IMR-90 (cell line): ENCODE results near the gene NECAB2. TPM values are rescaled to one million over a fixed set of nuclear protein-coding genes. Genes with fewer than 3 reads are reported as not detected.

ENCODE experiments used
- ATAC-seq: fragments of 200-7000 bp; cut with Tn5 transposase; 2 replicates; pipeline ENCODE4 v1.9.1; 2020; ENCODE audit warnings: low read depth, mild to moderate bottlenecking, moderate library complexity
- BruUV-seq: library from RNA; stranded (reverse); fragments of 400-500 nt; replicated peaks from 2 replicates; lab custom pipeline; 2021; lab: Mats Ljungman, UMichigan
- CTCF ChIA-PET: fragments of 300-600 bp; formaldehyde crosslinking; extraction: SDS; loops from one replicate; lab custom pipeline; 2021; ENCODE audit warnings: antibody characterized with exemption; lab: Yijun Ruan, JAX
- POLR2A ChIA-PET: fragments of 300-600 bp; sonication (Branson Sonifier 250); formaldehyde crosslinking; loops from one replicate; lab custom pipeline; 2022; ENCODE audit warnings: antibody characterized with exemption; ENCODE audit not compliant: unreplicated experiment; lab: Charles Lee
- DNase-seq: peaks from one replicate; pipeline ENCODE4 v3.0.0; 2013
- H2AFZ ChIP-seq: replicated peaks from 2 replicates; pipeline ENCODE3; 2013; ENCODE audit warnings: low read length, mild to moderate bottlenecking; ENCODE audit not compliant: poor library complexity
- H2AK5ac ChIP-seq: 2 replicates; pipeline ENCODE4 v1.6.1; 2013; ENCODE audit warnings: low read depth, low read length, inconsistent platforms
- H2AK9ac ChIP-seq: replicated peaks from 2 replicates; pipeline ENCODE3; 2013; ENCODE audit warnings: mild to moderate bottlenecking, low read depth, low read length, moderate library complexity; ENCODE audit not compliant: poor library complexity
- H2BK120ac ChIP-seq: 2 replicates; pipeline ENCODE4 v1.6.1; 2013; ENCODE audit warnings: low read depth, low read length, inconsistent platforms
- H2BK15ac ChIP-seq: 3 replicates; pipeline ENCODE4 v1.6.1; 2013; ENCODE audit warnings: low read depth, low read length, inconsistent platforms
- H2BK20ac ChIP-seq: 2 replicates; pipeline ENCODE4 v1.6.1; 2013; ENCODE audit warnings: low read depth, mild to moderate bottlenecking, inconsistent platforms, low read length, moderate library complexity
- H2BK5ac ChIP-seq: 2 replicates; pipeline ENCODE4 v1.6.1; 2013; ENCODE audit warnings: mild to moderate bottlenecking, low read depth, low read length, inconsistent platforms; ENCODE audit not compliant: poor library complexity, severe bottlenecking
- H3K14ac ChIP-seq: replicated peaks from 2 replicates; pipeline ENCODE4 v1.6.1; 2013; ENCODE audit warnings: low read depth, low read length, inconsistent platforms
- H3K18ac ChIP-seq: 2 replicates; pipeline ENCODE4 v1.6.1; 2013; ENCODE audit warnings: low read depth, low read length, control low read depth
- H3K23ac ChIP-seq: 2 replicates; pipeline ENCODE4 v1.6.1; 2013; ENCODE audit warnings: low read depth, low read length, inconsistent platforms
- H3K27ac ChIP-seq: 2 replicates; pipeline ENCODE4 v1.5.1; 2013; ENCODE audit warnings: mild to moderate bottlenecking, control low read depth, low read length; ENCODE audit not compliant: insufficient read depth
- H3K27me3 ChIP-seq: 2 replicates; pipeline ENCODE4 v1.6.1; 2013; ENCODE audit warnings: low read length; ENCODE audit not compliant: control insufficient read depth, insufficient read depth
- H3K36me3 ChIP-seq: 2 replicates; pipeline ENCODE4 v1.6.1; 2013; ENCODE audit warnings: low read length, mixed read lengths; ENCODE audit not compliant: control insufficient read depth, insufficient read depth
- H3K4ac ChIP-seq: 2 replicates; pipeline ENCODE4 v1.6.1; 2013; ENCODE audit warnings: low read depth, low read length, inconsistent platforms
- H3K4me1 ChIP-seq: 2 replicates; pipeline ENCODE4 v1.6.1; 2013; ENCODE audit warnings: low read length, mixed read lengths; ENCODE audit not compliant: control insufficient read depth, insufficient read depth
- H3K4me2 ChIP-seq: 2 replicates; pipeline ENCODE4 v1.6.1; 2013; ENCODE audit warnings: low read depth, mild to moderate bottlenecking, control low read depth, low read length, moderate library complexity
- H3K4me3 ChIP-seq: 2 replicates; pipeline ENCODE4 v1.5.1; 2013; ENCODE audit warnings: low read depth, mild to moderate bottlenecking, control low read depth, low read length, moderate library complexity; ENCODE audit not compliant: insufficient read depth
- H3K56ac ChIP-seq: 2 replicates; pipeline ENCODE4 v1.6.1; 2013; ENCODE audit warnings: low read length, inconsistent platforms; ENCODE audit not compliant: insufficient read depth; ENCODE audit errors: extremely low read depth
- H3K79me1 ChIP-seq, 2 experiments: 2 replicates each; pipeline ENCODE4 v1.6.1; 2013; ENCODE audit warnings: low read length in 2 of 2, inconsistent platforms in 1 of 2, low read depth in 1 of 2
- H3K9ac ChIP-seq: 2 replicates; pipeline ENCODE4 v1.6.1; 2013; ENCODE audit warnings: low read depth, low read length, control low read depth
- H3K9me1 ChIP-seq: 2 replicates; pipeline ENCODE4 v1.6.1; 2013; ENCODE audit warnings: low read length, inconsistent platforms; ENCODE audit not compliant: insufficient read depth
- H3K9me3 ChIP-seq: 2 replicates; pipeline ENCODE4 v1.6.1; 2013; ENCODE audit warnings: low read length; ENCODE audit not compliant: control insufficient read depth, insufficient read depth
- H4K20me1 ChIP-seq: 2 replicates; pipeline ENCODE4 v1.6.1; 2013; ENCODE audit warnings: low read length, inconsistent platforms; ENCODE audit not compliant: insufficient read depth
- H4K5ac ChIP-seq: 2 replicates; pipeline ENCODE4 v1.6.1; 2013; ENCODE audit warnings: mild to moderate bottlenecking, low read depth, low read length, control low read depth
- H4K8ac ChIP-seq, 2 experiments: 2 replicates each; pipeline ENCODE4 v1.6.1; 2013; ENCODE audit warnings: low read depth in 2 of 2, low read length in 2 of 2, control low read depth in 1 of 2, inconsistent platforms in 1 of 2
- H4K91ac ChIP-seq: 2 replicates; pipeline ENCODE4 v1.6.1; 2013; ENCODE audit warnings: low read depth, low read length, inconsistent platforms; ENCODE audit not compliant: insufficient read depth
- BHLHE40 ChIP-seq: fragments of 150-350 bp; IDR thresholded peaks from 2 replicates; pipeline ENCODE4 v1.6.1; 2016; ENCODE audit warnings: mild to moderate bottlenecking, low read depth, low read length
- CHD1 ChIP-seq: IDR thresholded peaks from 2 replicates; pipeline ENCODE4 v1.6.1; 2012; ENCODE audit warnings: low read depth, low read length, improper control_type of control experiment
- CTCF ChIP-seq: conservative IDR thresholded peaks from 2 replicates; pipeline ENCODE4 v1.5.1; 2012; ENCODE audit warnings: mild to moderate bottlenecking, low read depth, low read length, improper control_type of control experiment
- ELK1 ChIP-seq: fragments of 150-350 bp; IDR thresholded peaks from 2 replicates; pipeline ENCODE4 v1.6.1; 2016; ENCODE audit warnings: low read depth, mild to moderate bottlenecking, low read length, moderate library complexity, borderline replicate concordance
- FOS ChIP-seq: fragments of 150-350 bp; IDR thresholded peaks from 2 replicates; pipeline ENCODE4 v1.6.1; 2016; ENCODE audit warnings: low read depth, low read length
- MAFK ChIP-seq: IDR thresholded peaks from 2 replicates; pipeline ENCODE4 v1.6.1; 2012; ENCODE audit warnings: low read depth, low read length, improper control_type of control experiment
- MAZ ChIP-seq: IDR thresholded peaks from 2 replicates; pipeline ENCODE4 v1.6.1; 2012; ENCODE audit warnings: low read depth, mild to moderate bottlenecking, low read length, improper control_type of control experiment, moderate library complexity, borderline replicate concordance
- MXI1 ChIP-seq: IDR thresholded peaks from 2 replicates; pipeline ENCODE4 v1.6.1; 2012; ENCODE audit warnings: low read depth, mild to moderate bottlenecking, low read length, moderate library complexity, borderline replicate concordance
- NFE2L2 ChIP-seq: fragments of 150-350 bp; IDR thresholded peaks from 2 replicates; pipeline ENCODE4 v1.6.1; 2016; ENCODE audit warnings: low read depth, mild to moderate bottlenecking, low read length
- POLR2A ChIP-seq: IDR thresholded peaks from 2 replicates; pipeline ENCODE4 v1.6.1; 2012; ENCODE audit warnings: mild to moderate bottlenecking, low read depth, low read length
- RCOR1 ChIP-seq: IDR thresholded peaks from 2 replicates; pipeline ENCODE4 v1.6.1; 2012; ENCODE audit warnings: mild to moderate bottlenecking, low read length, improper control_type of control experiment; ENCODE audit not compliant: insufficient replicate concordance
- RFX5 ChIP-seq: IDR thresholded peaks from 2 replicates; pipeline ENCODE4 v1.8.0; 2012; ENCODE audit warnings: low read depth, mild to moderate bottlenecking, low read length, moderate library complexity
- SMC3 ChIP-seq: fragments of 150-350 bp; IDR thresholded peaks from 2 replicates; pipeline ENCODE4 v1.6.1; 2016; ENCODE audit warnings: low read depth, mild to moderate bottlenecking, antibody characterized with exemption, low read length, moderate library complexity
- USF2 ChIP-seq: fragments of 150-350 bp; IDR thresholded peaks from 2 replicates; pipeline ENCODE4 v1.6.1; 2017; ENCODE audit warnings: mild to moderate bottlenecking, antibody characterized with exemption, low read length, low read depth
- WGBS, 2 experiments: methylation state at CpG; one replicate each; pipeline versions ENCODE4 v1.1.5 to v1.1.7; 2013; ENCODE audit warnings: missing lambda C conversion rate in 2 of 2; ENCODE audit not compliant: insufficient read length in 1 of 2; ENCODE audit errors: extremely low coverage in 2 of 2; 5-methylcytosine and 5-hydroxymethylcytosine counted together
- dilution Hi-C: fragments of 300-500 bp; cut with HindIII; formaldehyde crosslinking; loops from one replicate; pipeline ENCODE4 v1.14.3; 2018; ENCODE audit warnings: low sequenced_read_pairs; ENCODE audit not compliant: unreplicated experiment
- in situ Hi-C: fragments of 300-500 bp; cut with MboI; formaldehyde crosslinking; loops from 3 replicates; pipeline ENCODE4 v1.14.3; 2019; ENCODE audit warnings: low sequenced_read_pairs, inconsistent platforms, mixed read lengths
- intact Hi-C: fragments of 100-400 bp; cut with micrococcal nuclease; formaldehyde crosslinking; loops from 2 replicates; pipeline ENCODE4 v1.10.0; 2022
- polyA plus RNA-seq, 3 experiments: library from polyadenylated mRNA; depleted of rRNA; stranded (reverse); fragments of >200 nt; gene quantifications; 2 replicates each; pipeline ENCODE4 v1.2.3, GENCODE V29; 2012; ENCODE audit warnings: low replicate concordance in 1 of 3
- total RNA-seq: library from RNA; depleted of rRNA; stranded (reverse); fragments of >200 nt; gene quantifications from 2 replicates; pipeline ENCODE4 v1.2.3, GENCODE V29; 2012

NECAB2 gene
- total and polyA plus RNA-seq, 2 of the 4 experiments (the other 2 are of a cell fraction): 0.27 TPM; not detected in 1

GRCh38 chr16:83965444-83966152, 2.4 kb upstream of the NECAB2 start:
- no peak for DNase-seq
- no peaks in the 10 kb centered on the region for H3K79me1 ChIP-seq
- no peaks in the 10 kb centered on the region; the same call in 1 of the 2 replicates for H3K9me1 ChIP-seq
- intact Hi-C loops (loop anchor here (5.0 kb wide), 1 partner anchor 77 kb away; the partner anchor contains the start of gene SLC38A8), dilution Hi-C loops (no loop called here), in situ Hi-C loops (loop anchor here (10.0 to 25.0 kb wide), 2 partner anchors 209 to 522 kb away; no protein-coding TSS in a partner anchor)
- no peak overlapping the region for H3K27ac ChIP-seq
- BruUV-seq: no TSS peak
- H2AFZ ChIP-seq: no peak overlapping the region
- no peaks in the 10 kb centered on the region for H3K9me3 ChIP-seq
- peaks cover 18% of the 10 kb centered on the region for H3K27me3 ChIP-seq
- no peak overlapping the region for H2AK9ac ChIP-seq
- no peak overlapping the region for H2BK5ac ChIP-seq
- ChIA-PET POLR2A (interaction anchor here (0.6 kb wide), 1 partner anchor 12 kb away, joined by 3 read pairs; no protein-coding TSS in a partner anchor), CTCF (no interaction called here)
- no peak overlapping the region for H2AK5ac ChIP-seq
- peaks cover 23% of the 10 kb centered on the region; the same call in 1 of the 2 replicates for H3K36me3 ChIP-seq
- H3K4me2 ChIP-seq: no peak overlapping the region
- no peak for TF ChIP-seq POLR2A
- no peak for TF ChIP-seq ELK1
- TF ChIP-seq MAFK: no peak
- TF ChIP-seq FOS: no peak
- TF ChIP-seq NFE2L2: no peak
- TF ChIP-seq MAZ: no peak
- TF ChIP-seq RFX5: no peak
- TF ChIP-seq RCOR1: no peak
- TF ChIP-seq SMC3: no peak
- TF ChIP-seq USF2: no peak
- TF ChIP-seq BHLHE40: no peak
- no peak for TF ChIP-seq CHD1
- no peak for TF ChIP-seq CTCF
- no peak for TF ChIP-seq MXI1
- H3K4me3 ChIP-seq: no peak overlapping the region
- no peak overlapping the region for H3K23ac ChIP-seq
- no peak for ATAC-seq
- no peaks in the 10 kb centered on the region for H3K4me1 ChIP-seq
- H4K8ac ChIP-seq: no peak overlapping the region
- H3K18ac ChIP-seq: no peak overlapping the region
- H4K91ac ChIP-seq: no peak overlapping the region
- no peak overlapping the region for H2BK120ac ChIP-seq
- no peak overlapping the region for H3K56ac ChIP-seq
- H2BK20ac ChIP-seq: no peak overlapping the region
- no peak overlapping the region for H3K4ac ChIP-seq
- H2BK15ac ChIP-seq: no peak overlapping the region
- H3K14ac ChIP-seq: no peak overlapping the region
- 91% methylated on average over 27 of the region's 36 CpGs; no CpG with 5 or more reads in 1 of the 2 experiments for WGBS, 2 experiments
- H4K20me1 ChIP-seq: no peaks in the 10 kb centered on the region; the same call in none of the 2 replicates
- no peak overlapping the region for H4K5ac ChIP-seq
- no peak overlapping the region for H3K9ac ChIP-seq
